Lung (tissue), 12 donors: ENCODE measurements around the gene SPDYC. TPM values are rescaled to one million over a fixed set of nuclear protein-coding genes. Genes with fewer than 3 reads are reported as not detected.
A peak's percentile ranks its signal among the peaks of the same experiment; 100 is the strongest.

Source experiments
- ATAC-seq: fragments of 200-7000 bp; cut with Tn5 transposase; one replicate; pipeline ENCODE4 v1.9.1; 2020; ENCODE audit warnings: moderate number of reproducible peaks; ENCODE audit not compliant: insufficient read depth, low FRiP score
- DNase-seq, 3 donors: peaks; one replicate each; pipeline ENCODE4 v3.0.0-alpha.2; 2013 to 2017
- H3K27ac ChIP-seq, 2 donors: one replicate each; pipeline ENCODE4 v1.5.1; 2013; ENCODE audit warnings: mild to moderate bottlenecking in 2 of 2, moderate library complexity in 2 of 2, control low read depth in 1 of 2, inconsistent platforms in 1 of 2, low read depth in 1 of 2, low read length in 1 of 2
- H3K27me3 ChIP-seq, 3 donors: one replicate each; pipeline ENCODE4 v1.5.1; 2013; ENCODE audit warnings: low read length in 2 of 3; ENCODE audit not compliant: control insufficient read depth in 3 of 3, insufficient read depth in 3 of 3
- H3K36me3 ChIP-seq, 4 donors: one replicate each; pipeline ENCODE4 v1.5.1; 2013; ENCODE audit warnings: low read length in 4 of 4, mild to moderate bottlenecking in 1 of 4, moderate library complexity in 1 of 4; ENCODE audit not compliant: control insufficient read depth in 4 of 4, insufficient read depth in 4 of 4
- H3K4me1 ChIP-seq, 5 donors: one replicate each; pipeline ENCODE4 v1.5.1; 2013; ENCODE audit warnings: low read length in 5 of 5, mild to moderate bottlenecking in 2 of 5, moderate library complexity in 1 of 5; ENCODE audit not compliant: control insufficient read depth in 5 of 5, insufficient read depth in 5 of 5
- H3K4me3 ChIP-seq: one replicate; pipeline ENCODE4 v1.5.1; 2013; ENCODE audit warnings: mild to moderate bottlenecking, control low read depth, moderate library complexity
- H3K9ac ChIP-seq, 2 donors: one replicate each; pipeline ENCODE4 v1.5.1; 2013; ENCODE audit warnings: low read length in 2 of 2, control low read depth in 1 of 2; ENCODE audit not compliant: insufficient read depth in 1 of 2
- H3K9me3 ChIP-seq, 4 donors: one replicate each; pipeline ENCODE4 v1.5.1; 2013; ENCODE audit warnings: low read length in 3 of 4, mild to moderate bottlenecking in 1 of 4, moderate library complexity in 1 of 4; ENCODE audit not compliant: control insufficient read depth in 4 of 4, insufficient read depth in 3 of 4
- WGBS, 2 donors: extraction: QIAGEN DNeasy Blood & Tissue Kit; methylation state at CpG; one replicate each; pipeline ENCODE4 v1.1.7; 2013; 5-methylcytosine and 5-hydroxymethylcytosine counted together
- polyA plus RNA-seq, 2 donors: library from polyadenylated mRNA; stranded (reverse); fragments of 200-250 nt; gene quantifications; one replicate each; pipeline ENCODE4 v1.2.1, GENCODE V29; 2013
- total RNA-seq, 2 donors: library from RNA; depleted of rRNA in 1 of 2; stranded (reverse); fragments of >200 nt in 1 of 2; gene quantifications; one replicate each; pipeline ENCODE4 v1.2.1, GENCODE V29; 2014 to 2021
- TF ChIP-seq, protein P1 (sequence below): IDR thresholded peaks from 2 replicates; pipeline ENCODE4 v1.5.1; 2012; ENCODE audit warnings: mild to moderate bottlenecking; ENCODE audit errors: control extremely low read depth, extremely low read depth
- donor health status: control.
- donor health status: control.
- donor health status: Bipolar disorder and iron deficiency.
- donor health status: healthy.
- donor health status: DM: yes; HTN: yes; CAD: no.

The SPDYC gene
- total and polyA plus RNA-seq, 4 donors, result not detected

DNA sequence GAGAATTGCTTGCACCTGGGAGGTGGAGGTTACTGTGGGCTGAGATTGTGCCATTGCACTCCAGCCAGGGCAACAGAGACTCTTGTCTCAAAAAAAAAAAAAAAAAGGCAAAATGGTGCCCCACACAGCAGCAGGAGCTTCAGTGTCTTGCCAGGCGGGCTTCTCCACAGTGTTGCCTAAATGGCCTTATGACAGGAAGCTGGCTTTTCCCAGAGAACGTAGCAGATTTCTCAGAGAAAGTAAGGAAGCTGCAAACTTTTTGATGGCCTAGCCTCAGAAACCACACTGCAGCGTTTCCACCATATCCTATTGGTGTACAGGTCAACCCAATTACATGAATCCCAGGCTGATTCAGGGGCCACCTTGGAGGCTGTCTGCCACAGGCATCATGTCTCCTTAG is 12.7 kb upstream of the SPDYC start:
- Histone ChIP-seq H3K27me3 (no peaks in the 10 kb centered on the region), H3K9me3 (no peaks in the 10 kb centered on the region), H3K4me3 (no peak overlapping the region), H3K4me1 (no peaks in the 10 kb centered on the region), H3K36me3 (no peaks in the 10 kb centered on the region), H3K27ac (peak overlapping the region in 1 of 2 donors; percentile 31), H3K9ac (no peak overlapping the region)
- ATAC-seq (no peak), DNase-seq (no peak)
- WGBS, 2 donors, result 37 to 64% methylated on average over 3 of the region's 3 CpGs
- TF ChIP-seq, protein P1, sequence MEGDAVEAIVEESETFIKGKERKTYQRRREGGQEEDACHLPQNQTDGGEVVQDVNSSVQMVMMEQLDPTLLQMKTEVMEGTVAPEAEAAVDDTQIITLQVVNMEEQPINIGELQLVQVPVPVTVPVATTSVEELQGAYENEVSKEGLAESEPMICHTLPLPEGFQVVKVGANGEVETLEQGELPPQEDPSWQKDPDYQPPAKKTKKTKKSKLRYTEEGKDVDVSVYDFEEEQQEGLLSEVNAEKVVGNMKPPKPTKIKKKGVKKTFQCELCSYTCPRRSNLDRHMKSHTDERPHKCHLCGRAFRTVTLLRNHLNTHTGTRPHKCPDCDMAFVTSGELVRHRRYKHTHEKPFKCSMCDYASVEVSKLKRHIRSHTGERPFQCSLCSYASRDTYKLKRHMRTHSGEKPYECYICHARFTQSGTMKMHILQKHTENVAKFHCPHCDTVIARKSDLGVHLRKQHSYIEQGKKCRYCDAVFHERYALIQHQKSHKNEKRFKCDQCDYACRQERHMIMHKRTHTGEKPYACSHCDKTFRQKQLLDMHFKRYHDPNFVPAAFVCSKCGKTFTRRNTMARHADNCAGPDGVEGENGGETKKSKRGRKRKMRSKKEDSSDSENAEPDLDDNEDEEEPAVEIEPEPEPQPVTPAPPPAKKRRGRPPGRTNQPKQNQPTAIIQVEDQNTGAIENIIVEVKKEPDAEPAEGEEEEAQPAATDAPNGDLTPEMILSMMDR, result no peak

- Histone ChIP-seq H3K27ac (no peak overlapping the region), H3K27me3 (no peaks in the 10 kb centered on the region), H3K4me1 (no peaks in the 10 kb centered on the region), H3K4me3 (no peak overlapping the region), H3K9ac (no peak overlapping the region), H3K9me3 (no peaks in the 10 kb centered on the region), H3K36me3 (no peaks in the 10 kb centered on the region)
- no peak for ATAC-seq
- 73 to 83% methylated on average over 5 of the region's 5 CpGs for WGBS, 2 donors
- TF ChIP-seq, protein P1, result no peak
- DNase-seq, result no peak
These were observed 11.0 kb upstream of the SPDYC start for GRCh38 chr11:65159012-65159411.

GRCh38 chr11:65160643-65161042 is 9.4 kb upstream of the SPDYC start:
- no peak overlapping the region for H3K9ac ChIP-seq
- peaks cover 0 to 6% (median 0%) of the 10 kb centered on the region in 5 donors for H3K4me1 ChIP-seq
- H3K4me3 ChIP-seq, result no peak overlapping the region
- no peak for DNase-seq
- H3K27ac ChIP-seq, result no peak overlapping the region
- H3K36me3 ChIP-seq, result no peaks in the 10 kb centered on the region
- H3K27me3 ChIP-seq, result no peaks in the 10 kb centered on the region
- WGBS, 2 donors, result 75 to 80% methylated on average over 3 of the region's 3 CpGs
- ATAC-seq, result no peak
- TF ChIP-seq, protein P1, result no peak
- H3K9me3 ChIP-seq, result no peaks in the 10 kb centered on the region

GRCh38 chr11:65163684-65164083 is 6.3 kb upstream of the SPDYC start:
- no peaks in the 10 kb centered on the region for H3K36me3 ChIP-seq
- DNase-seq (no peak), ATAC-seq (no peak)
- no peak overlapping the region for H3K4me3 ChIP-seq
- TF ChIP-seq, protein P1, result no peak
- no peak overlapping the region for H3K9ac ChIP-seq
- H3K4me1 ChIP-seq, result peaks cover 0 to 7% (median 0%) of the 10 kb centered on the region in 5 donors
- H3K9me3 ChIP-seq, result no peaks in the 10 kb centered on the region
- no peak overlapping the region for H3K27ac ChIP-seq
- no peaks in the 10 kb centered on the region for H3K27me3 ChIP-seq
- WGBS, 2 donors, result 85 to 95% methylated on average over 2 of the region's 2 CpGs
